ENCODE data around the gene TES. TPM values are rescaled to one million over a fixed set of nuclear protein-coding genes. Genes with fewer than 3 reads are reported as not detected.

The TES gene
- total RNA-seq, 1 experiment from 2014 or later, result 28.2 TPM

GRCh38 chr7:116162992-116163391 is 47.3 kb upstream of the TES start:
- Histone ChIP-seq H3K23me2 (ENCODE audit: insufficient read length, low read depth, low read length, poor library complexity, severe bottlenecking) (no peaks in the 10 kb centered on the region), H4K8ac (replicated peaks; ENCODE audit: insufficient read length, low read depth, low read length) (no peak overlapping the region), H2AK5ac (ENCODE audit: insufficient read length, low read length) (no peak overlapping the region), H2BK15ac (ENCODE audit: low read depth, low read length) (no peak overlapping the region), H3K79me2 (ENCODE audit: insufficient read depth, low read length) (no peaks in the 10 kb centered on the region), H4K5ac (ENCODE audit: insufficient read length, low read depth, low read length) (no peak overlapping the region), H2BK12ac (ENCODE audit: insufficient read length, low read depth, low read length) (no peak overlapping the region), H3K4me2 (ENCODE audit: insufficient read depth, insufficient read length, low read length) (no peak overlapping the region), H3K4me1 (ENCODE audit: insufficient read depth, low read length) (no peaks in the 10 kb centered on the region), H3K27me3 (ENCODE audit: insufficient read depth, low read length) (no peaks in the 10 kb centered on the region), H4K91ac (ENCODE audit: insufficient read length, low read depth, low read length) (no peak overlapping the region), H3K4ac (ENCODE audit: low read depth, low read length) (no peak overlapping the region), H3K27ac (ENCODE audit: insufficient read length, low read depth, low read length) (no peak overlapping the region), H3K14ac (ENCODE audit: insufficient read depth, low read length) (no peak overlapping the region), H2BK5ac (ENCODE audit: insufficient read length, low read length) (no peak overlapping the region), H2BK20ac (ENCODE audit: low read depth, low read length, poor library complexity, severe bottlenecking) (no peak overlapping the region), H3K9ac (ENCODE audit: extremely low read depth, insufficient read length, low read length) (no peak overlapping the region), H2BK120ac (ENCODE audit: low read depth, low read length, poor library complexity, severe bottlenecking) (no peak overlapping the region), H3K23ac (ENCODE audit: insufficient read length, low read depth, low read length) (no peak overlapping the region), H3K79me1 (ENCODE audit: insufficient read depth, low read depth, low read length, poor library complexity, severe bottlenecking) (no peaks in the 10 kb centered on the region), H3K9me3 (ENCODE audit: control insufficient read depth, low read depth, low read length) (no peaks in the 10 kb centered on the region), H3T11ph (ENCODE audit: low read length) (no peak overlapping the region), H3K56ac (ENCODE audit: insufficient read length, low read depth, low read length) (no peak overlapping the region), H4K20me1 (ENCODE audit: control insufficient read depth, insufficient read depth, insufficient read length) (no peaks in the 10 kb centered on the region), H3K18ac (ENCODE audit: insufficient read length, low read depth, low read length) (no peak overlapping the region), H2AFZ (ENCODE audit: low read length) (no peak overlapping the region)
- no peak for DNase-seq
- Mint-ChIP-seq H3K36me3 (ENCODE audit: insufficient read depth in 1 of 3, low read depth in 3 of 3) (no peaks in the 10 kb centered on the region), H3K4me3 (no peak overlapping the region), H3K27me3 (ENCODE audit: low read depth) (no peaks in the 10 kb centered on the region), H3K27ac (no peak overlapping the region), H3K9me3 (no peaks in the 10 kb centered on the region), H3K4me1 (peaks cover 9 to 14% of the 10 kb centered on the region in 2 experiments)
- TF ChIP-seq, protein P1, sequence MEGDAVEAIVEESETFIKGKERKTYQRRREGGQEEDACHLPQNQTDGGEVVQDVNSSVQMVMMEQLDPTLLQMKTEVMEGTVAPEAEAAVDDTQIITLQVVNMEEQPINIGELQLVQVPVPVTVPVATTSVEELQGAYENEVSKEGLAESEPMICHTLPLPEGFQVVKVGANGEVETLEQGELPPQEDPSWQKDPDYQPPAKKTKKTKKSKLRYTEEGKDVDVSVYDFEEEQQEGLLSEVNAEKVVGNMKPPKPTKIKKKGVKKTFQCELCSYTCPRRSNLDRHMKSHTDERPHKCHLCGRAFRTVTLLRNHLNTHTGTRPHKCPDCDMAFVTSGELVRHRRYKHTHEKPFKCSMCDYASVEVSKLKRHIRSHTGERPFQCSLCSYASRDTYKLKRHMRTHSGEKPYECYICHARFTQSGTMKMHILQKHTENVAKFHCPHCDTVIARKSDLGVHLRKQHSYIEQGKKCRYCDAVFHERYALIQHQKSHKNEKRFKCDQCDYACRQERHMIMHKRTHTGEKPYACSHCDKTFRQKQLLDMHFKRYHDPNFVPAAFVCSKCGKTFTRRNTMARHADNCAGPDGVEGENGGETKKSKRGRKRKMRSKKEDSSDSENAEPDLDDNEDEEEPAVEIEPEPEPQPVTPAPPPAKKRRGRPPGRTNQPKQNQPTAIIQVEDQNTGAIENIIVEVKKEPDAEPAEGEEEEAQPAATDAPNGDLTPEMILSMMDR (conservative IDR thresholded peaks at IDR 0.05), result peak; percentile 20; the same call in 1 of the 3 replicates
